Stomach (tissue), 9 donors: ENCODE results near the gene LRP6. TPM values are rescaled to one million over a fixed set of nuclear protein-coding genes. Genes with fewer than 3 reads are reported as not detected.

Source experiments
- DNase-seq, 2 donors: peaks; one replicate each; pipeline versions ENCODE4 v3.0.0 to v3.0.0-alpha.2; 2013 to 2019
- H3K27ac ChIP-seq, 5 donors: fragments of 200-600 bp in 4 of 5; sonication (generic) in 4 of 5; one replicate each; pipeline ENCODE4 v1.5.1; 2013 to 2019; ENCODE audit warnings: mild to moderate bottlenecking in 1 of 5, moderate library complexity in 1 of 5
- H3K27me3 ChIP-seq, 3 donors: fragments of 200-600 bp; sonication (generic); one replicate each; pipeline ENCODE4 v1.5.1; 2017 to 2019; ENCODE audit warnings: mixed run types in 1 of 3
- H3K36me3 ChIP-seq, 4 donors: fragments of 200-600 bp; sonication (generic); 1 replicate in 3 of 4; 2 replicates in 1 of 4; pipeline ENCODE4 v1.5.1; 2016 to 2019
- H3K4me1 ChIP-seq, 4 donors: fragments of 200-600 bp; sonication (generic); one replicate each; pipeline ENCODE4 v1.5.1; 2016 to 2019
- H3K4me3 ChIP-seq, 4 donors: fragments of 200-600 bp; sonication (generic) in 3 of 4; one replicate each; pipeline ENCODE4 v1.5.1; 2016 to 2019; ENCODE audit warnings: mild to moderate bottlenecking in 1 of 4
- H3K9me3 ChIP-seq, 4 donors: fragments of 200-600 bp; sonication (generic); one replicate each; pipeline ENCODE4 v1.5.1; 2016 to 2019
- CTCF ChIP-seq, 7 experiments: fragments of 450-650 bp in 4 of 7; fragments of 200-600 bp in 3 of 7; sonication (generic) in 3 of 7; IDR thresholded peaks; one replicate each; pipeline ENCODE4 v1.5.1; 2016 to 2019; ENCODE audit warnings: antibody characterized with exemption in 7 of 7, control low read depth in 2 of 7, mild to moderate bottlenecking in 1 of 7
- EP300 ChIP-seq: sonication (generic); formaldehyde crosslinking; IDR thresholded peaks from one replicate; pipeline ENCODE4 v1.6.1; 2017; ENCODE audit warnings: antibody characterized with exemption
- POLR2A ChIP-seq, 4 donors: fragments of 450-650 bp; IDR thresholded peaks; one replicate each; pipeline ENCODE4 v1.6.1; 2016; ENCODE audit warnings: antibody characterized with exemption in 4 of 4, control low read depth in 2 of 4, mild to moderate bottlenecking in 1 of 4, moderate library complexity in 1 of 4
- POLR2AphosphoS5 ChIP-seq, 3 donors: sonication (generic); formaldehyde crosslinking; IDR thresholded peaks; one replicate each; pipeline ENCODE4 v1.6.1; 2016; ENCODE audit warnings: antibody characterized with exemption in 3 of 3
- WGBS, 5 donors: extraction: QIAGEN DNeasy Blood & Tissue Kit in 3 of 5; methylation state at CpG; one replicate each; pipeline versions ENCODE4 v1.1.5 to v1.1.7; 2013 to 2018; 5-methylcytosine and 5-hydroxymethylcytosine counted together
- intact Hi-C: fragments of 100-400 bp; cut with DNase I; formaldehyde crosslinking; loops from one replicate; pipeline ENCODE4 v1.15.1; 2023; ENCODE audit warnings: low total_unique reads
- polyA plus RNA-seq, 3 donors: library from polyadenylated mRNA; stranded (reverse); fragments of 200-250 nt; gene quantifications; one replicate each; pipeline ENCODE4 v1.2.3, GENCODE V29; 2013
- total RNA-seq, 5 donors: library from RNA; depleted of rRNA; stranded (reverse); fragments of >200 nt; gene quantifications; one replicate each; pipeline versions ENCODE4 v1.1.0 to v1.2.3, GENCODE V29; 2014 to 2016
- donor health status: healthy with polysubstance abuse.
- donor health status: Bipolar disorder and iron deficiency.
- donor health status: healthy.

The LRP6 gene
- total and polyA plus RNA-seq, 8 donors, result 2.7 to 113 (median 36.8) TPM

GRCh38 chr12:12210983-12211382 lies 55.9 kb downstream of the LRP6 start:
- Histone ChIP-seq H3K27me3 (no peaks in the 10 kb centered on the region), H3K4me3 (no peak overlapping the region), H3K27ac (no peak overlapping the region), H3K4me1 (peaks cover 0 to 44% (median 21%) of the 10 kb centered on the region in 4 donors), H3K9me3 (no peaks in the 10 kb centered on the region), H3K36me3 (no peaks in the 10 kb centered on the region)
- 72 to 92% (median 85%) methylated on average over 5 of the region's 5 CpGs for WGBS, 5 donors
- DNase-seq, result no peak
- intact Hi-C loops, result no loop called here
- no peak for TF ChIP-seq EP300
- no peak for TF ChIP-seq CTCF (IDR thresholded peaks at IDR 0.05)
- TF ChIP-seq POLR2A (IDR thresholded peaks at IDR 0.05), result no peak
- TF ChIP-seq POLR2AphosphoS5 (IDR thresholded peaks at IDR 0.05), result no peak

- intact Hi-C loops, result no loop called here
- no peak for DNase-seq
Measured at GRCh38 chr12:12210416-12210815, 56.4 kb downstream of the LRP6 start.

GRCh38 chr12:12209675-12210074 lies 57.2 kb downstream of the LRP6 start:
- no peaks in the 10 kb centered on the region for H3K27me3 ChIP-seq
- no peaks in the 10 kb centered on the region for H3K36me3 ChIP-seq
- DNase-seq, result no peak
- intact Hi-C loops, result no loop called here
- no peak overlapping the region for H3K27ac ChIP-seq
- WGBS, 5 donors, result 94 to 100% (median 96%) methylated on average over 3 of the region's 3 CpGs
- peaks cover 0 to 32% (median 16%) of the 10 kb centered on the region in 4 donors for H3K4me1 ChIP-seq
- H3K9me3 ChIP-seq, result no peaks in the 10 kb centered on the region
- TF ChIP-seq POLR2AphosphoS5 (IDR thresholded peaks at IDR 0.05), result no peak
- TF ChIP-seq POLR2A (IDR thresholded peaks at IDR 0.05), result no peak
- no peak for TF ChIP-seq CTCF (IDR thresholded peaks at IDR 0.05)
- no peak for TF ChIP-seq EP300
- H3K4me3 ChIP-seq, result no peak overlapping the region

More at GRCh38 chr12:12210416-12210815, 56.4 kb downstream of the LRP6 start:
- Histone ChIP-seq H3K36me3 (no peaks in the 10 kb centered on the region), H3K4me3 (no peak overlapping the region), H3K27ac (no peak overlapping the region), H3K4me1 (peaks cover 0 to 39% (median 18%) of the 10 kb centered on the region in 4 donors), H3K9me3 (no peaks in the 10 kb centered on the region), H3K27me3 (no peaks in the 10 kb centered on the region)
- no peak for TF ChIP-seq POLR2AphosphoS5 (IDR thresholded peaks at IDR 0.05)
- 85 to 89% (median 86%) methylated on average over 1 of the region's 1 CpG for WGBS, 5 donors

DNA sequence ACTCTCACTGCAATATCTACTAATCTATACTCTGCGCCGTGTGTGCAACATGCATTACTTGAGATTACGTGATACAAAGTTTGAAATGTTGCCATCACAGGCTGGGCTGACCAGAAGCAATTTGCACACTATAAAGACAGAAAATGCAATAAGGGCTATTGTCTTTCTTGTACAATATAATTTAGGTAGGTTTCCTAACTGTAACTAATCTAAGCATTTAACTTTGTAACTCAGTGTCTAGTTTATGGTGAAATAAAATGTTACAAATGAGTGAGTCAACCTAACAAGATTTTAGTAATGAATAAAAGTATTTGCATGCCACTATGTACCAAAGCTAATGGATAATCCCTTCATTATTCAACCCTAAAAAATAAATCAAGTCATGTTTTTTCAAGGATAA lies 57.8 kb downstream of the LRP6 start:
- Histone ChIP-seq H3K36me3 (no peaks in the 10 kb centered on the region), H3K27ac (no peak overlapping the region), H3K4me1 (peaks cover 0 to 26% (median 13%) of the 10 kb centered on the region in 4 donors), H3K9me3 (no peaks in the 10 kb centered on the region), H3K27me3 (no peaks in the 10 kb centered on the region), H3K4me3 (no peak overlapping the region)
- 32 to 72% (median 53%) methylated on average over 3 of the region's 3 CpGs for WGBS, 5 donors
- no peak for DNase-seq
- intact Hi-C loops, result no loop called here
- TF ChIP-seq POLR2A (IDR thresholded peaks at IDR 0.05), result no peak
- TF ChIP-seq CTCF (IDR thresholded peaks at IDR 0.05), result no peak
- no peak for TF ChIP-seq EP300
- TF ChIP-seq POLR2AphosphoS5 (IDR thresholded peaks at IDR 0.05), result no peak

GRCh38 chr12:12207746-12208145 lies 59.1 kb downstream of the LRP6 start:
- intact Hi-C loops, result no loop called here
- peaks cover 0 to 31% (median 11%) of the 10 kb centered on the region in 4 donors for H3K4me1 ChIP-seq
- no peak overlapping the region for H3K27ac ChIP-seq
- WGBS, 5 donors, result 74 to 96% (median 88%) methylated on average over 1 of the region's 1 CpG
- no peaks in the 10 kb centered on the region for H3K27me3 ChIP-seq
- H3K9me3 ChIP-seq, result no peaks in the 10 kb centered on the region
- TF ChIP-seq EP300 (no peak), POLR2AphosphoS5 (IDR thresholded peaks at IDR 0.05) (no peak)
- DNase-seq, result no peak
- H3K4me3 ChIP-seq, result no peak overlapping the region
- H3K36me3 ChIP-seq, result no peaks in the 10 kb centered on the region
